Astrocyte of the spinal cord (primary cell): ENCODE results near the gene RTP3.

ENCODE experiments used
- DNase-seq: peaks from one replicate; pipeline ENCODE4 v3.0.0; 2011; ENCODE audit warnings: low read depth, low spot score
- H3K4me3 ChIP-seq: 2 replicates; pipeline ENCODE4 v1.5.1; 2011; ENCODE audit warnings: low read depth, mild to moderate bottlenecking, low read length, moderate library complexity
- CTCF ChIP-seq: IDR thresholded peaks from 2 replicates; pipeline ENCODE4 v1.5.1; 2012; ENCODE audit warnings: low read depth, mild to moderate bottlenecking, low read length, inconsistent platforms
- in situ Hi-C: cut with HindIII; loops from 2 replicates; pipeline ENCODE4 v1.10.0; 2017; ENCODE audit warnings: low sequenced_read_pairs

The RTP3 gene

GRCh38 chr3:46477756-46478155 is 20.0 kb upstream of the RTP3 start:
- TF ChIP-seq CTCF: no peak
- DNase-seq: no peak
- H3K4me3 ChIP-seq: no peak overlapping the region
- in situ Hi-C loops: no loop called here

- no peak for TF ChIP-seq CTCF
- DNase-seq: no peak
Observed at GRCh38 chr3:46478341-46478740, 19.4 kb upstream of the RTP3 start.

GRCh38 chr3:46479021-46479420 is 18.8 kb upstream of the RTP3 start:
- DNase-seq: no peak
- TF ChIP-seq CTCF: no peak
- H3K4me3 ChIP-seq: no peak overlapping the region
- in situ Hi-C loops: no loop called here

More at GRCh38 chr3:46478341-46478740, 19.4 kb upstream of the RTP3 start:
- in situ Hi-C loops: no loop called here
- H3K4me3 ChIP-seq: no peak overlapping the region

GRCh38 chr3:46479696-46480095 is 18.1 kb upstream of the RTP3 start:
- no peak for TF ChIP-seq CTCF
- DNase-seq: no peak
- in situ Hi-C loops: no loop called here
- no peak overlapping the region for H3K4me3 ChIP-seq

GRCh38 chr3:46480491-46481195 is 17.1 kb upstream of the RTP3 start:
- no peak overlapping the region for H3K4me3 ChIP-seq
- in situ Hi-C loops: no loop called here
- TF ChIP-seq CTCF: no peak
- DNase-seq: no peak

GRCh38 chr3:46481636-46482035 is 16.1 kb upstream of the RTP3 start:
- TF ChIP-seq CTCF: no peak
- in situ Hi-C loops: no loop called here
- no peak overlapping the region for H3K4me3 ChIP-seq
- no peak for DNase-seq
